Astrocyte (in vitro differentiated cells and primary cell): Measurements from ENCODE around the gene LSP1. TPM values are rescaled to one million over a fixed set of nuclear protein-coding genes. Genes with fewer than 3 reads are reported as not detected.

Source experiments
- DNase-seq: peaks from one replicate; pipeline ENCODE4 v3.0.0-alpha.2; 2010; ENCODE audit warnings: low read depth
- FAIRE-seq: peaks from 2 replicates; lab custom pipeline; 2011; peaks lifted over from hg19 to GRCh38; lab: Jason Lieb, UNC
- H2AFZ ChIP-seq: 2 replicates; pipeline ENCODE4 v1.6.0; 2012; ENCODE audit warnings: low read depth, low read length, inconsistent platforms
- H3K27ac ChIP-seq: 2 replicates; pipeline ENCODE4 v1.5.1; 2011; ENCODE audit warnings: low read depth, low read length, inconsistent platforms
- H3K27me3 ChIP-seq: 2 replicates; pipeline ENCODE4 v1.6.0; 2011; ENCODE audit warnings: low read length, inconsistent platforms; ENCODE audit not compliant: insufficient read depth
- H3K36me3 ChIP-seq: 2 replicates; pipeline ENCODE4 v1.5.1; 2011; ENCODE audit warnings: low read length, inconsistent platforms; ENCODE audit not compliant: insufficient read depth
- H3K4me1 ChIP-seq: 2 replicates; pipeline ENCODE4 v1.5.1; 2011; ENCODE audit warnings: low read length, inconsistent platforms; ENCODE audit not compliant: insufficient read depth
- H3K4me2 ChIP-seq: 2 replicates; pipeline ENCODE4 v1.6.0; 2012; ENCODE audit warnings: low read length, inconsistent platforms
- H3K4me3 ChIP-seq: 2 replicates; pipeline ENCODE4 v1.5.1; 2011; ENCODE audit warnings: low read depth, mild to moderate bottlenecking, low read length, inconsistent platforms; ENCODE audit not compliant: insufficient read depth
- H3K79me2 ChIP-seq: 2 replicates; pipeline ENCODE4 v1.6.0; 2012; ENCODE audit warnings: mild to moderate bottlenecking, low read length, inconsistent platforms; ENCODE audit not compliant: insufficient read depth
- H3K9ac ChIP-seq: 2 replicates; pipeline ENCODE4 v1.6.0; 2012; ENCODE audit warnings: mild to moderate bottlenecking, low read length, inconsistent platforms
- H3K9me3 ChIP-seq: 2 replicates; pipeline ENCODE4 v1.5.1; 2012; ENCODE audit warnings: low read depth, mild to moderate bottlenecking, low read length, inconsistent platforms; ENCODE audit not compliant: insufficient read depth
- H4K20me1 ChIP-seq: 2 replicates; pipeline ENCODE4 v1.6.0; 2012; ENCODE audit warnings: low read length, inconsistent platforms; ENCODE audit not compliant: insufficient read depth
- H3K27ac Mint-ChIP-seq: one replicate; pipeline ENCODE4 v1.8.0; 2021; ENCODE audit warnings: mild to moderate bottlenecking, mixed read lengths; ENCODE audit not compliant: unreplicated experiment
- H3K27me3 Mint-ChIP-seq: one replicate; pipeline ENCODE4 v1.8.0; 2021; ENCODE audit warnings: low read depth, mixed read lengths; ENCODE audit not compliant: unreplicated experiment
- H3K36me3 Mint-ChIP-seq: one replicate; pipeline ENCODE4 v1.8.0; 2021; ENCODE audit warnings: low read depth, mixed read lengths; ENCODE audit not compliant: unreplicated experiment
- H3K4me1 Mint-ChIP-seq: one replicate; pipeline ENCODE4 v1.8.0; 2021; ENCODE audit warnings: low read depth, mixed read lengths; ENCODE audit not compliant: unreplicated experiment
- H3K4me3 Mint-ChIP-seq: one replicate; pipeline ENCODE4 v1.8.0; 2021; ENCODE audit warnings: mild to moderate bottlenecking, moderate library complexity, mixed read lengths; ENCODE audit not compliant: unreplicated experiment
- H3K9me3 Mint-ChIP-seq: one replicate; pipeline ENCODE4 v1.8.0; 2021; ENCODE audit warnings: mild to moderate bottlenecking, mixed read lengths; ENCODE audit not compliant: unreplicated experiment
- EZH2 ChIP-seq: IDR thresholded peaks from 2 replicates; pipeline ENCODE4 v1.6.1; 2012; ENCODE audit warnings: mild to moderate bottlenecking, low read length, inconsistent platforms; ENCODE audit not compliant: insufficient read depth
- total RNA-seq: library from RNA; stranded (reverse); gene quantifications from 2 replicates; pipeline ENCODE4 v1.2.1, GENCODE V29; 2021
- TF ChIP-seq, protein P1 (sequence below): IDR thresholded peaks from 2 replicates; pipeline ENCODE4 v1.5.1; 2011; ENCODE audit warnings: low read depth, mild to moderate bottlenecking, inconsistent platforms, low read length, moderate library complexity; ENCODE audit not compliant: insufficient read depth

The LSP1 gene
- total RNA-seq, 1 donor from 2014 or later: 1.3 TPM

GRCh38 chr11:1858154-1858553 is 5.3 kb downstream of the LSP1 start:
- peaks cover 14% of the 10 kb centered on the region for H3K27me3 Mint-ChIP-seq
- no peaks in the 10 kb centered on the region for H3K36me3 Mint-ChIP-seq
- DNase-seq (no peak), FAIRE-seq (no peak)
- Histone ChIP-seq H3K4me1 (peaks cover 8% of the 10 kb centered on the region), H3K27ac (no peak overlapping the region), H3K9me3 (no peaks in the 10 kb centered on the region), H4K20me1 (no peaks in the 10 kb centered on the region), H2AFZ (no peak overlapping the region), H3K9ac (no peak overlapping the region), H3K27me3 (no peaks in the 10 kb centered on the region), H3K79me2 (no peaks in the 10 kb centered on the region), H3K36me3 (no peaks in the 10 kb centered on the region), H3K4me3 (no peak overlapping the region), H3K4me2 (no peak overlapping the region)
- no peaks in the 10 kb centered on the region for H3K9me3 Mint-ChIP-seq
- H3K4me1 Mint-ChIP-seq: peaks cover 4% of the 10 kb centered on the region
- no peak for TF ChIP-seq EZH2
- TF ChIP-seq, protein P1, sequence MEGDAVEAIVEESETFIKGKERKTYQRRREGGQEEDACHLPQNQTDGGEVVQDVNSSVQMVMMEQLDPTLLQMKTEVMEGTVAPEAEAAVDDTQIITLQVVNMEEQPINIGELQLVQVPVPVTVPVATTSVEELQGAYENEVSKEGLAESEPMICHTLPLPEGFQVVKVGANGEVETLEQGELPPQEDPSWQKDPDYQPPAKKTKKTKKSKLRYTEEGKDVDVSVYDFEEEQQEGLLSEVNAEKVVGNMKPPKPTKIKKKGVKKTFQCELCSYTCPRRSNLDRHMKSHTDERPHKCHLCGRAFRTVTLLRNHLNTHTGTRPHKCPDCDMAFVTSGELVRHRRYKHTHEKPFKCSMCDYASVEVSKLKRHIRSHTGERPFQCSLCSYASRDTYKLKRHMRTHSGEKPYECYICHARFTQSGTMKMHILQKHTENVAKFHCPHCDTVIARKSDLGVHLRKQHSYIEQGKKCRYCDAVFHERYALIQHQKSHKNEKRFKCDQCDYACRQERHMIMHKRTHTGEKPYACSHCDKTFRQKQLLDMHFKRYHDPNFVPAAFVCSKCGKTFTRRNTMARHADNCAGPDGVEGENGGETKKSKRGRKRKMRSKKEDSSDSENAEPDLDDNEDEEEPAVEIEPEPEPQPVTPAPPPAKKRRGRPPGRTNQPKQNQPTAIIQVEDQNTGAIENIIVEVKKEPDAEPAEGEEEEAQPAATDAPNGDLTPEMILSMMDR: no peak
- no peak overlapping the region for H3K27ac Mint-ChIP-seq
- no peak overlapping the region for H3K4me3 Mint-ChIP-seq

GRCh38 chr11:1858576-1858975 is 5.7 kb downstream of the LSP1 start:
- H2AFZ ChIP-seq: no peak overlapping the region
- DNase-seq (no peak), FAIRE-seq (no peak)
- no peak overlapping the region for H3K4me2 ChIP-seq
- no peak overlapping the region for H3K27ac Mint-ChIP-seq
- no peaks in the 10 kb centered on the region for H3K79me2 ChIP-seq
- TF ChIP-seq, protein P1: no peak
- no peak for TF ChIP-seq EZH2
- H3K4me3 ChIP-seq: no peak overlapping the region
- H3K27me3 ChIP-seq: no peaks in the 10 kb centered on the region
- H3K9me3 ChIP-seq: no peaks in the 10 kb centered on the region
- H3K36me3 Mint-ChIP-seq: no peaks in the 10 kb centered on the region
- no peaks in the 10 kb centered on the region for H4K20me1 ChIP-seq
- H3K4me1 ChIP-seq: peaks cover 13% of the 10 kb centered on the region
- H3K27me3 Mint-ChIP-seq: peaks cover 11% of the 10 kb centered on the region
- no peak overlapping the region for H3K4me3 Mint-ChIP-seq
- peaks cover 7% of the 10 kb centered on the region for H3K4me1 Mint-ChIP-seq
- no peak overlapping the region for H3K9ac ChIP-seq
- no peaks in the 10 kb centered on the region for H3K36me3 ChIP-seq
- no peak overlapping the region for H3K27ac ChIP-seq
- no peaks in the 10 kb centered on the region for H3K9me3 Mint-ChIP-seq

GRCh38 chr11:1859004-1859403 is 6.1 kb downstream of the LSP1 start:
- FAIRE-seq (no peak), DNase-seq (no peak)
- H3K27ac ChIP-seq: no peak overlapping the region
- no peaks in the 10 kb centered on the region for H3K9me3 ChIP-seq
- no peaks in the 10 kb centered on the region for H3K79me2 ChIP-seq
- Mint-ChIP-seq H3K9me3 (no peaks in the 10 kb centered on the region), H3K4me3 (no peak overlapping the region), H3K36me3 (no peaks in the 10 kb centered on the region), H3K27ac (no peak overlapping the region), H3K27me3 (peaks cover 9% of the 10 kb centered on the region), H3K4me1 (peaks cover 8% of the 10 kb centered on the region)
- peaks cover 17% of the 10 kb centered on the region for H3K4me1 ChIP-seq
- H3K4me2 ChIP-seq: no peak overlapping the region
- no peaks in the 10 kb centered on the region for H4K20me1 ChIP-seq
- H2AFZ ChIP-seq: no peak overlapping the region
- no peaks in the 10 kb centered on the region for H3K27me3 ChIP-seq
- TF ChIP-seq EZH2: no peak
- TF ChIP-seq, protein P1: no peak
- no peak overlapping the region for H3K9ac ChIP-seq
- no peaks in the 10 kb centered on the region for H3K36me3 ChIP-seq
- no peak overlapping the region for H3K4me3 ChIP-seq
